ENCODE measurements around the gene RO60.

The RO60 gene

DNA sequence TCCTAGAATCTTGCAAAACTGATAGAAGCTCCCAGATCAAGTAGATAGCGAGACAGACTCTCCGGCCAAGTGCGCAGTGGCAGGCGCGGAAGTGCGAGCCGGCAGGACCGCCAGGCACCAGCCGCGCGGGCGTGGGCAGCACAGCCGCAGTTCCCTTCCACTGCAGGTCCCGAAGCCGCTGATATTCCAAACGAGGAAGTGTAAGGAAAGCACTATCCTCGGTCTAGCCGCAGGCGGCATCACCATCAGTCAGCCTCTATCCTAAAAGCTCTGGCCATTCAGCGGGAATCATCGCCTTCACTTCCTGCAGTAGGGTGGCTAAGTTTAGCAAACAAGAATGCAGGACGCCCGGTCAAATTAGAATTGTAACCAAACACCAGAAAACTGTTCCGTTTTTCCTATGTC lies 45.1 kb downstream of the RO60 start:
- peak overlapping the region; percentile 59 for H3K4me3 ChIP-seq (ENCODE audit: control insufficient read depth, low read depth, low read length)
- no peak for DNase-seq (ENCODE audit: low read depth)
- TF ChIP-seq, protein P1, sequence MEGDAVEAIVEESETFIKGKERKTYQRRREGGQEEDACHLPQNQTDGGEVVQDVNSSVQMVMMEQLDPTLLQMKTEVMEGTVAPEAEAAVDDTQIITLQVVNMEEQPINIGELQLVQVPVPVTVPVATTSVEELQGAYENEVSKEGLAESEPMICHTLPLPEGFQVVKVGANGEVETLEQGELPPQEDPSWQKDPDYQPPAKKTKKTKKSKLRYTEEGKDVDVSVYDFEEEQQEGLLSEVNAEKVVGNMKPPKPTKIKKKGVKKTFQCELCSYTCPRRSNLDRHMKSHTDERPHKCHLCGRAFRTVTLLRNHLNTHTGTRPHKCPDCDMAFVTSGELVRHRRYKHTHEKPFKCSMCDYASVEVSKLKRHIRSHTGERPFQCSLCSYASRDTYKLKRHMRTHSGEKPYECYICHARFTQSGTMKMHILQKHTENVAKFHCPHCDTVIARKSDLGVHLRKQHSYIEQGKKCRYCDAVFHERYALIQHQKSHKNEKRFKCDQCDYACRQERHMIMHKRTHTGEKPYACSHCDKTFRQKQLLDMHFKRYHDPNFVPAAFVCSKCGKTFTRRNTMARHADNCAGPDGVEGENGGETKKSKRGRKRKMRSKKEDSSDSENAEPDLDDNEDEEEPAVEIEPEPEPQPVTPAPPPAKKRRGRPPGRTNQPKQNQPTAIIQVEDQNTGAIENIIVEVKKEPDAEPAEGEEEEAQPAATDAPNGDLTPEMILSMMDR (IDR thresholded peaks at IDR 0.05; ENCODE audit: control insufficient read depth, insufficient read depth, low read depth, low read length, missing control alignments): no peak

DNA sequence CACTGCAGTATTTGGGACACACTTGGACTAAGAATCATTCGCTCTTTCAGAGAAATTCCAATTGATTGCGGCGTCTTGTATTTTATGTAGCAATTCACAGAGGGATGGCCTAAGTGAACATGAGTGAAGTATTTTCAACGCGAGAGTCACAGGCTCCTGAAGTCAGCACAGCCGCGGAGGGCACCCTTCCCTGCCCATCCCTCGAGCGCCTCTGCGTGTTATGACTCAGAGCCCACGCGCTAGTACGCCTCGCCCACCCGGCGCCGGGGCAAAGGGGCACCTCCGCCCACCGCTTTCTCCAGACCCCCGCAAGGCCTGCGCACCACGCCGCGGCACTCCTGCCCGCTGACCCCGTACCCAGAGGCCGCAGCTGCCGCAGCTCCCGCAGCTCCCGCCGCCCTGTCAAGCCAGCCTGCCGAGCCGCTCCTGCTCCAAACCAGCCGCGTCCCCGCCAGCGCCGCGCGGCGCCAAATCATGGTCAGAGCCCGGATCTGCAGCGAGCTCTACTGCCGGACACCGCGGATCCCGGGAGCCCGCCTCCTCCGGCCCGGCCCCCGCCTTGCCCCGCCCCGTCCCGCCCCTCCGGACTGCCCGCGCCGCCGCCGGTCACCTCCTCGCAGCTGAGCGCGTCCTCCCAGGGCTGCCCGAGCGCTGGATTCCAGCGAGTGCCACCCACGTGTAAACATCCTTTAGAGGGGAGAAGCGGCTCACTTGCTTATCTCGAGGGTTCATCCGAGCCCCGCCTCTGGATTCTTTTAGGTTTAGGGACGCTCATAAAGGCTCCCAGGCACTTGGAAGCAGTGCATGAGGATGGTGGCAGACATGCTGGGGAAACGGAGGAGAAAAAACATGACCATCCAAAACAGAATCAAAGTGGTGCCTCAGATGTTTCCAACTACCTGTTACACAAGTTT lies 45.8 kb downstream of the RO60 start, which contains the start of gene GLRX2:
Gene GLRX2 (minus strand): TSS at position 508 of the 914 bp plus-strand sequence. CDS start 32 bp downstream, at position 476.
- TF ChIP-seq, protein P1 (IDR thresholded peaks at IDR 0.05; ENCODE audit: control insufficient read depth, insufficient read depth, low read depth, low read length, missing control alignments): no peak
- DNase-seq (ENCODE audit: low read depth): no peak
- H3K4me3 ChIP-seq (ENCODE audit: control insufficient read depth, low read depth, low read length): peak within 1 kb of the TSS; percentile 59

- peak overlapping the region; percentile 59 for H3K4me3 ChIP-seq (ENCODE audit: control insufficient read depth, low read depth, low read length)
- no peak for DNase-seq (ENCODE audit: low read depth)
- TF ChIP-seq, protein P1 (IDR thresholded peaks at IDR 0.05; ENCODE audit: control insufficient read depth, insufficient read depth, low read depth, low read length, missing control alignments): no peak
Measured at GRCh38 chr1:193105821-193106177, 46.4 kb downstream of the RO60 start.

GRCh38 chr1:193108471-193108870 lies 49.1 kb downstream of the RO60 start:
- no peak overlapping the region for H3K4me3 ChIP-seq (ENCODE audit: control insufficient read depth, low read depth, low read length)
- DNase-seq (ENCODE audit: low read depth): no peak
- TF ChIP-seq, protein P1 (IDR thresholded peaks at IDR 0.05; ENCODE audit: control insufficient read depth, insufficient read depth, low read depth, low read length, missing control alignments): no peak
